Neural progenitor cell (in vitro differentiated cells): Measurements from ENCODE around the gene NPHP4. TPM values are rescaled to one million over a fixed set of nuclear protein-coding genes. Genes with fewer than 3 reads are reported as not detected.

Source experiments
- DNase-seq: peaks from one replicate; pipeline ENCODE4 v3.0.0-alpha.2; 2016; ENCODE audit warnings: low spot score
- H2AFZ ChIP-seq: fragments of 200-600 bp; sonication (generic); replicated peaks from 2 replicates; pipeline ENCODE4 v1.6.1; 2016; ENCODE audit warnings: antibody characterized with exemption
- H3F3A ChIP-seq: fragments of 200-600 bp; sonication (generic); 2 replicates; pipeline ENCODE4 v1.6.1; 2016; ENCODE audit warnings: antibody characterized with exemption, low read depth
- H3K27ac ChIP-seq: fragments of 200-600 bp; sonication (generic); 2 replicates; pipeline ENCODE4 v1.5.1; 2016; ENCODE audit warnings: mild to moderate bottlenecking
- H3K27me3 ChIP-seq: fragments of 200-600 bp; sonication (generic); 2 replicates; pipeline ENCODE4 v1.6.1; 2016; ENCODE audit warnings: mild to moderate bottlenecking, moderate library complexity
- H3K36me3 ChIP-seq: fragments of 200-600 bp; sonication (generic); 2 replicates; pipeline ENCODE4 v1.5.1; 2016
- H3K4me1 ChIP-seq: fragments of 200-600 bp; sonication (generic); 2 replicates; pipeline ENCODE4 v1.6.1; 2016; ENCODE audit warnings: mixed run types
- H3K4me2 ChIP-seq: fragments of 200-600 bp; sonication (generic); 2 replicates; pipeline ENCODE4 v1.6.1; 2016
- H3K4me3 ChIP-seq: fragments of 200-600 bp; sonication (generic); 2 replicates; pipeline ENCODE4 v1.5.1; 2016
- H3K79me2 ChIP-seq: fragments of 200-600 bp; sonication (generic); 2 replicates; pipeline ENCODE4 v1.6.1; 2016; ENCODE audit warnings: low read depth
- H3K9ac ChIP-seq: fragments of 200-600 bp; sonication (generic); 2 replicates; pipeline ENCODE4 v1.6.1; 2016
- H3K9me3 ChIP-seq: fragments of 200-600 bp; sonication (generic); 2 replicates; pipeline ENCODE4 v1.5.1; 2016; ENCODE audit warnings: low read depth
- H4K20me1 ChIP-seq: fragments of 200-600 bp; sonication (generic); 2 replicates; pipeline ENCODE4 v1.6.1; 2016; ENCODE audit warnings: low read depth
- H3K27ac Mint-ChIP-seq: 3 replicates; pipeline ENCODE4 v1.8.0; 2021; ENCODE audit warnings: mixed read lengths
- H3K27me3 Mint-ChIP-seq: 2 replicates; pipeline ENCODE4 v1.8.0; 2022; ENCODE audit warnings: low read depth, mild to moderate bottlenecking, inconsistent platforms, moderate library complexity, mixed read lengths; ENCODE audit not compliant: insufficient read depth
- H3K36me3 Mint-ChIP-seq: 3 replicates; pipeline ENCODE4 v1.8.0; 2021; ENCODE audit warnings: mixed read lengths
- H3K4me1 Mint-ChIP-seq: 3 replicates; pipeline ENCODE4 v1.8.0; 2021; ENCODE audit warnings: mixed read lengths
- H3K4me3 Mint-ChIP-seq: 3 replicates; pipeline ENCODE4 v1.8.0; 2021; ENCODE audit warnings: mild to moderate bottlenecking, moderate library complexity, mixed read lengths
- H3K9me3 Mint-ChIP-seq: 3 replicates; pipeline ENCODE4 v1.8.0; 2020; ENCODE audit warnings: mixed read lengths
- EZH2 ChIP-seq: fragments of 200-600 bp; sonication (generic); IDR thresholded peaks from 2 replicates; pipeline ENCODE4 v1.6.1; 2017; ENCODE audit warnings: antibody characterized with exemption, mild to moderate bottlenecking, moderate library complexity
- EZH2phosphoT487 ChIP-seq: fragments of 200-600 bp; sonication (generic); IDR thresholded peaks from 2 replicates; pipeline ENCODE4 v1.6.1; 2017; ENCODE audit warnings: antibody characterized with exemption
- total RNA-seq: library from RNA; depleted of rRNA; stranded (reverse); fragments of >200 nt; gene quantifications from 2 replicates; pipeline ENCODE4 v1.2.3, GENCODE V29; 2015; ENCODE audit warnings: low replicate concordance
- TF ChIP-seq, protein P1 (sequence below): fragments of 200-600 bp; sonication (generic); IDR thresholded peaks from 2 replicates; pipeline ENCODE4 v1.5.1; 2017; ENCODE audit warnings: antibody characterized with exemption, mild to moderate bottlenecking

The NPHP4 gene
- total RNA-seq, 1 donor from 2014 or later: 8.9 TPM

DNA sequence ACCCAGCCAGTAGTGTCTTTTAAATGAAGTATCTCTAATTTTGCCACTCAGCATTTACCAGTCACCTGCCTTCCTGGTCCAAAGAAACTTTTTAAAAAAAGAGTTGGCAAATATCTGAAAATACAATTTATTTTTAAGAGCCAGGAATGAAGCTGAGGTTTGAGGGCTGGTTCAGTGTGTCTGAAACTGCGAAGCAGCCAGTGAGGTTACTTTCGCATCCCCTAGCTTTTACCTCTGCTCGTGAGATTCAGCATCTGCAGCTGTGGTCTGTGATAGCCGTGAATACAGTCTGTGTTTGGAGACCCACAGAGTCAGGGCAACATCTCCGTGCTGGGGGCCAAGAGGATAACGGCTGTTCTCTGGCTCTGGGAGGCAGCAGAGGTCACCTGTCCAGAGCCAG lies 32.2 kb upstream of the NPHP4 start:
- no peak overlapping the region for H3K27ac Mint-ChIP-seq
- Histone ChIP-seq H3K4me2 (no peak overlapping the region), H3K27ac (no peak overlapping the region), H4K20me1 (no peaks in the 10 kb centered on the region), H3K27me3 (no peaks in the 10 kb centered on the region), H3K4me1 (peaks cover 12% of the 10 kb centered on the region), H3K79me2 (no peaks in the 10 kb centered on the region), H3K9me3 (no peaks in the 10 kb centered on the region), H3K9ac (no peak overlapping the region), H3K4me3 (no peak overlapping the region), H3F3A (no peaks in the 10 kb centered on the region), H3K36me3 (no peaks in the 10 kb centered on the region), H2AFZ (no peak overlapping the region)
- no peaks in the 10 kb centered on the region for H3K9me3 Mint-ChIP-seq
- no peak overlapping the region for H3K4me3 Mint-ChIP-seq
- peaks cover 6% of the 10 kb centered on the region for H3K27me3 Mint-ChIP-seq
- no peak for DNase-seq
- no peaks in the 10 kb centered on the region for H3K36me3 Mint-ChIP-seq
- peaks cover 2% of the 10 kb centered on the region for H3K4me1 Mint-ChIP-seq
- TF ChIP-seq, protein P1, sequence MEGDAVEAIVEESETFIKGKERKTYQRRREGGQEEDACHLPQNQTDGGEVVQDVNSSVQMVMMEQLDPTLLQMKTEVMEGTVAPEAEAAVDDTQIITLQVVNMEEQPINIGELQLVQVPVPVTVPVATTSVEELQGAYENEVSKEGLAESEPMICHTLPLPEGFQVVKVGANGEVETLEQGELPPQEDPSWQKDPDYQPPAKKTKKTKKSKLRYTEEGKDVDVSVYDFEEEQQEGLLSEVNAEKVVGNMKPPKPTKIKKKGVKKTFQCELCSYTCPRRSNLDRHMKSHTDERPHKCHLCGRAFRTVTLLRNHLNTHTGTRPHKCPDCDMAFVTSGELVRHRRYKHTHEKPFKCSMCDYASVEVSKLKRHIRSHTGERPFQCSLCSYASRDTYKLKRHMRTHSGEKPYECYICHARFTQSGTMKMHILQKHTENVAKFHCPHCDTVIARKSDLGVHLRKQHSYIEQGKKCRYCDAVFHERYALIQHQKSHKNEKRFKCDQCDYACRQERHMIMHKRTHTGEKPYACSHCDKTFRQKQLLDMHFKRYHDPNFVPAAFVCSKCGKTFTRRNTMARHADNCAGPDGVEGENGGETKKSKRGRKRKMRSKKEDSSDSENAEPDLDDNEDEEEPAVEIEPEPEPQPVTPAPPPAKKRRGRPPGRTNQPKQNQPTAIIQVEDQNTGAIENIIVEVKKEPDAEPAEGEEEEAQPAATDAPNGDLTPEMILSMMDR: no peak
- TF ChIP-seq EZH2phosphoT487 (no peak), EZH2 (no peak)

DNA sequence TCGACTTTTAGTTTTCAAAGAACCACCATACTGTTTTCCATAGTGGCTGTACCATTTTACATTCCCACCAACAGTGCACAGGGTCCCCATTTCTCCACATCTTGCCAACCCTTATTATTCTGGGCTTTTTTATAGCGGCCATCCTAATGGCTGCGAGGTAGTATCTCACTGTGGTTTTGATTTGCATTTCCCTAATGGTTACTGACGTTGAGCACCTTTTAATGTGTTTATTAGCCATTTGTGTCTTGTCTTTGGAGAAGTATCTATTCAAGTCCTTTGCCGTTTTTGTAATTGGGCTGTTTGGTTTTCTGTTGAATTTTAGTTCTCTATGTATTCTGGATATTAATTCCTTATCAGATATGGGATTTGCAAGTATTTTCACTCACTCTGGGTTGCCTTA lies 31.1 kb upstream of the NPHP4 start:
- no peak overlapping the region for H3K27ac ChIP-seq
- DNase-seq: no peak
- no peak overlapping the region for H3K4me3 ChIP-seq
- peaks cover 2% of the 10 kb centered on the region for H3K4me1 Mint-ChIP-seq
- no peaks in the 10 kb centered on the region for H4K20me1 ChIP-seq
- no peak overlapping the region for H3K4me2 ChIP-seq
- H3K36me3 Mint-ChIP-seq: no peaks in the 10 kb centered on the region
- H2AFZ ChIP-seq: no peak overlapping the region
- no peak overlapping the region for H3K9ac ChIP-seq
- no peaks in the 10 kb centered on the region for H3K27me3 ChIP-seq
- no peaks in the 10 kb centered on the region for H3K9me3 ChIP-seq
- H3K27ac Mint-ChIP-seq: no peak overlapping the region
- no peak overlapping the region for H3K4me3 Mint-ChIP-seq
- no peaks in the 10 kb centered on the region for H3K36me3 ChIP-seq
- H3K79me2 ChIP-seq: no peaks in the 10 kb centered on the region
- H3K4me1 ChIP-seq: peaks cover 12% of the 10 kb centered on the region
- H3K27me3 Mint-ChIP-seq: peaks cover 6% of the 10 kb centered on the region
- no peaks in the 10 kb centered on the region for H3F3A ChIP-seq
- TF ChIP-seq, protein P1: no peak
- TF ChIP-seq EZH2phosphoT487 (no peak), EZH2 (no peak)
- H3K9me3 Mint-ChIP-seq: no peaks in the 10 kb centered on the region

DNA sequence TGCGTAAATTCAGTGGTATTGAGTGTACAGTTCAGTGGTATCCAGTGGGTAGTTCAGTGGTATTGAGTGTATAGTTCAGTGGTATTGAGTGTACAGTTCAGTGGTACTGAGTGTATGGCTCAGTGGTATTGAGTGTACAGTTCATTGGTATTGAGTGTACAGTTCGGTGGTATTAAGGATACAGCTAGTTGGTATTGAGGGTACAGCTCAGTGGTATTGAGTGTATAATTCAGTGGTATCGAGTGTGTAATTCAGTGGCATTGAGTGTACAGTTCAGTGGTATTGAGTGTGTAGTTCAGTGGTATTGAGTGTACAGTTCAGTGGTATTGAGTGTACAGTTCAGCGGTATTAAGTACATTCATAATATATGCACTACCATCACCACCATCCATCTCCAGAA lies 30.0 kb upstream of the NPHP4 start:
- Histone ChIP-seq H3K27ac (no peak overlapping the region), H4K20me1 (no peaks in the 10 kb centered on the region), H3K4me3 (no peak overlapping the region), H3F3A (no peaks in the 10 kb centered on the region), H2AFZ (no peak overlapping the region), H3K79me2 (no peaks in the 10 kb centered on the region), H3K9ac (no peak overlapping the region), H3K27me3 (no peaks in the 10 kb centered on the region), H3K9me3 (no peaks in the 10 kb centered on the region), H3K4me1 (peaks cover 12% of the 10 kb centered on the region), H3K36me3 (no peaks in the 10 kb centered on the region), H3K4me2 (no peak overlapping the region)
- no peak for DNase-seq
- Mint-ChIP-seq H3K9me3 (no peaks in the 10 kb centered on the region), H3K36me3 (no peaks in the 10 kb centered on the region), H3K27me3 (peaks cover 6% of the 10 kb centered on the region), H3K4me1 (peaks cover 2% of the 10 kb centered on the region), H3K4me3 (no peak overlapping the region), H3K27ac (no peak overlapping the region)
- no peak for TF ChIP-seq EZH2
- TF ChIP-seq, protein P1: no peak
- TF ChIP-seq EZH2phosphoT487: no peak
